HG03432 (cell line): ENCODE results near the gene C3orf20.
"Not testable (repeated sequence)": the region's sequence is repeated elsewhere in the genome, so short reads cannot be mapped to it uniquely, and the experiment has no call there.

Source experiments
- ATAC-seq: cut with Tn5 transposase; IDR thresholded peaks from one replicate; pipeline ENCODE4 v1.9.1; 2021; ENCODE audit warnings: mild to moderate bottlenecking, moderate library complexity; ENCODE audit not compliant: unreplicated experiment

The C3orf20 gene

GRCh38 chr3:14752979-14753378 is 78.0 kb downstream of the C3orf20 start:
- not testable (repeated sequence) for ATAC-seq

- ATAC-seq = no peak
Measured at GRCh38 chr3:14757153-14757700, 82.3 kb downstream of the C3orf20 start.

GRCh38 chr3:14758297-14758696 is 83.4 kb downstream of the C3orf20 start:
- no peak for ATAC-seq

- ATAC-seq = no peak
Measured at GRCh38 chr3:14758959-14759358, 84.0 kb downstream of the C3orf20 start.

GRCh38 chr3:14760185-14760584 is 85.2 kb downstream of the C3orf20 start:
- no peak for ATAC-seq

- ATAC-seq = no peak
Measured at GRCh38 chr3:14761121-14761672, 86.3 kb downstream of the C3orf20 start.

GRCh38 chr3:14761866-14762265 is 86.9 kb downstream of the C3orf20 start:
- no peak for ATAC-seq

- no peak for ATAC-seq
Measured at GRCh38 chr3:14762701-14763100, 87.8 kb downstream of the C3orf20 start.

GRCh38 chr3:14764331-14765059 is 89.6 kb downstream of the C3orf20 start:
- no peak for ATAC-seq

GRCh38 chr3:14765060-14765400 is 90.1 kb downstream of the C3orf20 start:
- ATAC-seq = no peak

- ATAC-seq = no peak
Measured at GRCh38 chr3:14765576-14766427, 90.9 kb downstream of the C3orf20 start.

GRCh38 chr3:14766428-14767244 is 91.7 kb downstream of the C3orf20 start:
- no peak for ATAC-seq

GRCh38 chr3:14767245-14768051 is 92.5 kb downstream of the C3orf20 start:
- no peak for ATAC-seq

- ATAC-seq = no peak
Measured at GRCh38 chr3:14768182-14768790, 93.3 kb downstream of the C3orf20 start.

- no peak for ATAC-seq
Measured at GRCh38 chr3:14768881-14769280, 93.9 kb downstream of the C3orf20 start.

GRCh38 chr3:14769544-14770325 is 94.8 kb downstream of the C3orf20 start:
- no peak for ATAC-seq

- no peak for ATAC-seq
Measured at GRCh38 chr3:14770591-14770990, 95.7 kb downstream of the C3orf20 start.

- ATAC-seq = no peak
Measured at GRCh38 chr3:14771593-14772497, 96.9 kb downstream of the C3orf20 start.
